NCI-H526 treated with DMSO at 0.1 percent for 48 hours (cell line): Measurements from ENCODE around the gene TSEN54.

ENCODE experiments used
- DNase-seq: peaks from one replicate; lab custom pipeline; 2025; lab: John Stamatoyannopoulos, UW

TSEN54 gene

DNA sequence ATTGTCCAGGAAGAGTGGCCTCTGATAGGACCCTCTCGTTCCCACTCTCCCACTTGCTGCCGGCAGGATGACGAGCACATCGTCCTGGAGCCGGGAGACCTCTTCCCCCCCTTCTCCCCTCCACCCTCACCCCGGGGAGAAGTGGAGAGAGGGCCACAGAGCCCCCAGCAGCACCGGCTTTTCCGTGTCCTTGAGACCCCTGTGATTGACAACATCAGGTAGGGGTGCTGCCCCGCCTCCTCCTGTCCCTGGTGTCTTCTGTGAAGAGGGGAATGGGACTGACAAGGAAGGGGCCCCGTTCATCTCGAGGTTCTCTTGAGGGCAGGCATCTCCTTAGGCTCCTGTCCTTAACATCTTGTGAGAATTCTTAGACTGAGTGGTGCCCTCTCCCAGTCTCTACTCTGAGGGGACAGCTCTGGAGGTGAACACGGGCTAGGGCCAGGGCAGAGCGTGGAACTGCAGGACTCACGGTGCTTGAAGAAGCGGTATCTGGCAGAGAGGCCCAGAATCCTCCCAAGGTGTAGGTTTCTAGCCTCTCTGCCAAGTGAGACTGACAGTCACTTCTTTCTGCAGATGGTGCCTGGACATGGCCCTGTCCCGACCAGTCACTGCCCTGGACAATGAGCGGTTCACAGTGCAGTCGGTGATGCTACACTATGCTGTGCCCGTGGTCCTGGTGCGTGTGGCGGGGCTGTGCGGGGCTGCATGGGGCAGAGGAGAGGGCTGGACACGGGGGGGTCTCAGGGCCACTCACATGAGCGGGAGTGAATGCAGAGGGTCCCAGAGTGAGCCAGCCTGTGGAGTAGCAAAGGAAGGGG lies 27.4 kb upstream of the TSEN54 start:
- DNase-seq, result no peak

- no peak for DNase-seq
These were observed 26.8 kb upstream of the TSEN54 start for GRCh38 chr17:75489511-75489955.

DNA sequence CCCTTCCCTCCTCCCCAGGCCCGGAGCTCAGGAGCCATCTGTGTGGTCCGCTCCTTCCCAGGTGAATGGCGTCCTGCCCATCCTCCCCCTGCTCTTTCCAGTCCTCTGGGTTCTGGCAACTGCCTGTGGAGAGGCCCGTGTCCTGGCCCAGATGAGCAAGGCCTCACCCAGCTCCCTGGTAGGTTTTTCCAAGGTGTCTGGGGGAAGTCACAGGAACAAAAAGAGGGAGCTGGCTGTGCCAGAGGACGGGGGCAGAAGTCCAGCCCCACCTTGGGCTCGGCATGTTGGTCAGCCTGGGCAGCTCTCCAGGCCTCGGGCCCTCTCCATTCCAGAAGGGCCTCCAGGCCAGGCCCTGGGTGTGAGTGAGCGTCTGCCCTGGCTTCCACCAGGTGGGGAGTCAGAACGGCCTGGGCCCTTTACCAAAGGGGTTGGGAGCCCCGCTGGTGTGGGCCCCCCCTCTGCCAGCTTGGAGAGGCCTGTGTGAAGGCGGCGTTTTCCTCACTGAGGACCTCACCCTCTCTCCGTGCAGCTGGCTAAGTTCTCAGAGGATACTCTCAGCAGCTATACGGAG lies 26.1 kb upstream of the TSEN54 start:
- no peak for DNase-seq

- DNase-seq, result no peak
These were observed 25.2 kb upstream of the TSEN54 start for GRCh38 chr17:75490953-75491649.

GRCh38 chr17:75491680-75492079 lies 24.6 kb upstream of the TSEN54 start:
- no peak for DNase-seq

- no peak for DNase-seq
These were observed 23.7 kb upstream of the TSEN54 start for GRCh38 chr17:75492555-75493168.

- no peak for DNase-seq
These were observed 22.7 kb upstream of the TSEN54 start for GRCh38 chr17:75493476-75494129.

DNA sequence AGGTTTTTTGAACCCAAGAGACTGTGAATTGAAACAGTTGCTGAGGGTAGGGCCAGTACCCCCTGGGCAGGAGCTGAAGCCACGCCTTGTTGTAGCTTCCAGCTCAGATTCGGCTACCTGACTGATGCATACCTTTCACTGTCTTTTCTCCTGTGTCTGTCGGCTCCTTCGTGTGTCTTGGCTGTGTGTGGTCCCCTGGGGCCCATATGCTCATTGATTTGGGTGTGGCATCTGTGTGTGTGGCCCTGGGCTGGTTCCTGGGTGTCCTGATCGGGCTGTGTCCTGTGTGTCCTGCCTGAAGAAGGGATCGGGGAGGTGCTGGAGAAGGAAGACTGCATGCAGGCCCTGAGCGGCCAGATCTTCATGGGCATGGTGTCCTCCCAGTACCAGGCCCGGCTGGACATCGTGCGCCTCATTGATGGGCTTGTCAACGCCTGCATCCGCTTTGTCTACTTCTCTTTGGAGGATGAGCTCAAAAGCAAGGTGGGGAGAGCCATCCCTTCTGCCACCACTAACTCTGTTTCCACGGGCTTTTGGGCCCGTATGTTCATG lies 21.9 kb upstream of the TSEN54 start:
- DNase-seq, result no peak

DNA sequence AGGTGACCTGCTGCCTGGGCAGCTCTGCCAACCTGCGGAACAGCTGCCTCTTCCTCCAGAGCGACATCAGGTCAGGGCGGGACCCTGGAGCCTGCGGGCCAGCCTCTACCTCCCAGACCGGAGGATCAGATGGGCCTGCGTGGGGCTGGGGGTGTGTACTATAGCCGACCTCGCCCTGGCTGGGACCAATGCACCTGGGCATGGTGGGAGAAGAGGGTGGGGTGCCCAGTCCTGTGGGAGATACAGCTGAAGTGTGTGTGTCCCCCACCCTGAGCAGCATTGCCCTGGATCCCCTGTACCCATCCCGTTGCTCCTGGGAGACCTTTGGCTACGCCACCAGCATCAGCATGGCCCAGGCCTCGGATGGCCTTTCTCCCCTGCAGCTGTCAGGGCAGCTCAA lies 20.3 kb upstream of the TSEN54 start:
- DNase-seq, result no peak

- no peak for DNase-seq
These were observed 18.1 kb upstream of the TSEN54 start for GRCh38 chr17:75498039-75498725.

- DNase-seq, result no peak
These were observed 17.6 kb upstream of the TSEN54 start for GRCh38 chr17:75498726-75499213.

GRCh38 chr17:75499313-75500022 lies 16.9 kb upstream of the TSEN54 start:
- DNase-seq, result no peak

GRCh38 chr17:75500419-75501216 lies 15.7 kb upstream of the TSEN54 start:
- DNase-seq, result no peak

GRCh38 chr17:75501378-75502071 lies 14.8 kb upstream of the TSEN54 start:
- DNase-seq, result no peak

GRCh38 chr17:75502072-75502720 lies 14.1 kb upstream of the TSEN54 start:
- no peak for DNase-seq

DNA sequence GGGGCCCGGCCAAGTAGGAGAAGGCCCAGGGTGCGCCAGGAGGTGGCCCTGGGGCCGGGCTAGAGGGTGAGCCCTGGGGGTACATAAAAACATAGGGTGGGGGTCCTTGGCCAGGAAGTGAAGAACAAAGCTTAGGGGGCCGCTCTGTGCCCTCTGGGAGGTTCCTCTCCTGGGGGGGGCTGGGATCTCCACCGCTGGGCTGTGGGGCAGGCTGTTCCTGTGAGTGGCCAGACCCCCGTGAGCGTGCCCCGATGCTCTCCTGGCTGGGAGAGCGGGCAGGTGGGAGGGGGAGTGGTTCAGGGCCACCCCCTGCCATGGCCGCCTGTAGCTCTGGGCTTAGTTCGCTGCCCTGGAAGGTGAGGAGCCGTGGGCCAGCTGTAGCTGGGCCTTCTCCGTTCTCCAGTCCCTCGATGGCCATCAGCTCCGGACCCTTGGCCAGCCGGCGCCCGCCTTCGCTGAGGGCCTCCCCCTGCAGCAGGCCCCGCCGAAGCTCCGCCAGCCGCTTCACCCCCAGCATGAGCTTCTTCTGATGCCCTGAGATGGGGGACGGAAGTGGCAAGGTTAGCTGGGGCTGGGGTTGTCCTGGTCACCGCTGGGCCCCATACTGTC lies 13.5 kb upstream of the TSEN54 start:
- no peak for DNase-seq

GRCh38 chr17:75503337-75503950 lies 12.9 kb upstream of the TSEN54 start:
- DNase-seq, result no peak

DNA sequence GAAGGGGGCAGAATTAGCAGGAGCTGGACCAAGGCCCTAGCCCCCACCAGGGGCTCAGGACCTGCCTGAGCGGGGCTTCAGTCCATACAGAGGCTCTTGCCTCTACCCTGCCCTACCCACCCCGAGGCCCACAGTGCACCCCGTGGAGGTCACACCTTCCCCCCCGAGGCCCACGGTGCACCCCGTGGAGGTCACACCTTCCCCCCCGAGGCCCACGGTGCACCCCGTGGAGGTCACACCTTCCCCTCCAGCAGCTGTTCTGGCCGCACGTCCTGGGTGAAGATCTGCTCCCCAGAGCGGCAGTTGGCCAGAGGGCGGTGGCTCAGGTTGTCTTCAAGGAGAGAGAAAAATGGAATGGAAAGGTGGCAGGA lies 12.4 kb upstream of the TSEN54 start:
- no peak for DNase-seq
